GM12892 (cell line): ENCODE results near the gene SHLD1.

Source experiments
- POLR2A ChIP-seq: IDR thresholded peaks from 2 replicates; pipeline ENCODE4 v1.6.1; 2011; ENCODE audit warnings: low read depth, low read length, control low read depth
- POLR2AphosphoS5 ChIP-seq: IDR thresholded peaks from 2 replicates; pipeline ENCODE4 v1.6.1; 2011; ENCODE audit warnings: low read depth, low read length, control low read depth
- TAF1 ChIP-seq: IDR thresholded peaks from 2 replicates; pipeline ENCODE4 v1.6.1; 2011; ENCODE audit warnings: low read depth, mild to moderate bottlenecking, control low read depth, low read length, borderline replicate concordance

DNA sequence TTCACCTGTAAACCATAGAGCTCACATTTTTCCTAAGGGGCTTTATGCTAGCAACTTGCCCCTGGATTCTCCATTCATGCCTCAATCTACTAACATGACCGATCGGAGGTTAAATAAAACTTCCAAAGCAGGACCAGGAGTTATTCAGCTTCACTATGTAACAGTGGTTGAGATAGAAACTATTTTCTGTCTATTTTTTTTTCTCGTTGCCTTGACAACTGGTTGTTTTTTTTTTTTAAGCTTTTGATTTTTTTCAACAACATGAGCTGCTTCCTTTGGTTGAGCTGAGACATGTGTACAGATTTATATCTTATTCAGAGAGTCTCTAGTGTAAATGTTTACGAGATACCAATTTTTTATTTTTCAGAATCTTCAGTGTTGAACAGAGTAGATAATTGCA, 85.7 kb downstream of the SHLD1 start:
- TF ChIP-seq POLR2AphosphoS5 = no peak
- TF ChIP-seq POLR2A = no peak
- no peak for TF ChIP-seq TAF1
